Liver (tissue), 9 donors: ENCODE data around the gene FMR1NB. TPM values are rescaled to one million over a fixed set of nuclear protein-coding genes. Genes with fewer than 3 reads are reported as not detected.

Experiments used
- DNase-seq: peaks from one replicate; pipeline ENCODE4 v3.0.0-alpha.2; 2017; ENCODE audit warnings: low spot score
- H3K27ac ChIP-seq, 2 donors: one replicate each; pipeline ENCODE4 v1.7.0; 2013; ENCODE audit warnings: inconsistent platforms in 2 of 2, low read length in 2 of 2, control low read depth in 1 of 2, low read depth in 1 of 2, mild to moderate bottlenecking in 1 of 2
- H3K27me3 ChIP-seq, 4 donors: one replicate each; pipeline versions ENCODE4 v1.6.1 to v1.7.0; 2013; ENCODE audit warnings: low read length in 3 of 4, inconsistent platforms in 1 of 4, mild to moderate bottlenecking in 1 of 4, moderate library complexity in 1 of 4; ENCODE audit not compliant: control insufficient read depth in 4 of 4, insufficient read depth in 4 of 4
- H3K36me3 ChIP-seq, 4 donors: one replicate each; pipeline versions ENCODE4 v1.6.1 to v1.7.0; 2013; ENCODE audit warnings: low read length in 3 of 4, mild to moderate bottlenecking in 3 of 4, low read depth in 1 of 4, moderate library complexity in 1 of 4; ENCODE audit not compliant: control insufficient read depth in 4 of 4, insufficient read depth in 3 of 4
- H3K4me1 ChIP-seq, 4 donors: one replicate each; pipeline versions ENCODE4 v1.6.1 to v1.7.0; 2013; ENCODE audit warnings: low read length in 3 of 4, mild to moderate bottlenecking in 3 of 4, moderate library complexity in 1 of 4; ENCODE audit not compliant: control insufficient read depth in 4 of 4, insufficient read depth in 4 of 4
- H3K4me3 ChIP-seq, 3 donors: one replicate each; pipeline versions ENCODE4 v1.6.1 to v1.7.0; 2013; ENCODE audit warnings: low read length in 3 of 3, control low read depth in 1 of 3, low read depth in 1 of 3, mild to moderate bottlenecking in 1 of 3
- H3K9ac ChIP-seq, 2 donors: one replicate each; pipeline ENCODE4 v1.7.0; 2013; ENCODE audit warnings: low read length in 2 of 2, mild to moderate bottlenecking in 2 of 2, moderate library complexity in 2 of 2, control low read depth in 1 of 2, low read depth in 1 of 2
- H3K9me3 ChIP-seq, 4 donors: one replicate each; pipeline versions ENCODE4 v1.6.1 to v1.7.0; 2013; ENCODE audit warnings: low read length in 3 of 4; ENCODE audit not compliant: control insufficient read depth in 4 of 4
- ATF3 ChIP-seq: IDR thresholded peaks from 2 replicates; pipeline ENCODE4 v1.6.1; 2016; ENCODE audit warnings: antibody characterized with exemption
- CTCF ChIP-seq: fragments of 150-350 bp; IDR thresholded peaks from 2 replicates; pipeline ENCODE4 v1.5.1; 2017; ENCODE audit warnings: improper control_type of control experiment, low read depth, low read length; ENCODE audit not compliant: missing input control
- EGR1 ChIP-seq, 2 donors: IDR thresholded peaks; 2 replicates each; pipeline ENCODE4 v1.6.1; 2016 to 2018; ENCODE audit warnings: antibody characterized with exemption in 2 of 2, low read depth in 2 of 2
- FOXA1 ChIP-seq: IDR thresholded peaks from 2 replicates; pipeline ENCODE4 v1.6.1; 2016; ENCODE audit warnings: antibody characterized with exemption
- FOXA2 ChIP-seq: IDR thresholded peaks from 2 replicates; pipeline ENCODE4 v1.6.1; 2016; ENCODE audit warnings: antibody characterized with exemption
- GABPA ChIP-seq, 2 donors: IDR thresholded peaks in 1 of 2; conservative IDR thresholded peaks in 1 of 2; 2 replicates each; pipeline ENCODE4 v1.6.1; 2016; ENCODE audit warnings: antibody characterized with exemption in 2 of 2, mild to moderate bottlenecking in 1 of 2, moderate library complexity in 1 of 2
- HNF4A ChIP-seq, 2 donors: conservative IDR thresholded peaks; 2 replicates each; pipeline ENCODE4 v1.6.1; 2016; ENCODE audit warnings: antibody characterized with exemption in 2 of 2, mild to moderate bottlenecking in 2 of 2
- JUND ChIP-seq, 2 donors: IDR thresholded peaks; 2 replicates each; pipeline ENCODE4 v1.6.1; 2016; ENCODE audit warnings: antibody characterized with exemption in 2 of 2
- REST ChIP-seq: IDR thresholded peaks from 2 replicates; pipeline ENCODE4 v1.6.1; 2016; ENCODE audit warnings: antibody characterized with exemption, mild to moderate bottlenecking
- SP1 ChIP-seq: IDR thresholded peaks from 2 replicates; pipeline ENCODE4 v1.6.1; 2018; ENCODE audit warnings: antibody characterized with exemption, mild to moderate bottlenecking
- YY1 ChIP-seq: IDR thresholded peaks from 2 replicates; pipeline ENCODE4 v1.6.1; 2016; ENCODE audit warnings: antibody characterized with exemption, mild to moderate bottlenecking
- ZBTB33 ChIP-seq: IDR thresholded peaks from 2 replicates; pipeline ENCODE4 v1.6.1; 2016; ENCODE audit warnings: antibody characterized with exemption
- WGBS: extraction: QIAGEN DNeasy Blood & Tissue Kit; methylation state at CpG from one replicate; pipeline ENCODE4 v1.1.7; 2013; 5-methylcytosine and 5-hydroxymethylcytosine counted together
- polyA plus RNA-seq, 2 donors: library from polyadenylated mRNA; stranded (reverse) in 1 of 2; unstranded in 1 of 2; fragments of 200-250 nt in 1 of 2; fragments of >200 nt in 1 of 2; fragmentation: Nextera tagmentation in 1 of 2; extraction: Ambion mirVana in 1 of 2; gene quantifications; one replicate each; pipeline versions ENCODE4 v1.2.1 to v1.2.3, GENCODE V29; 2013 to 2015
- total RNA-seq, 2 donors: library from RNA; depleted of rRNA; stranded (reverse); fragments of >200 nt; gene quantifications; one replicate each; pipeline ENCODE4 v1.2.3, GENCODE V29; 2014
- donor health status: healthy.
- donor health status: healthy.
- donor health status: healthy.
- donor health status: healthy.
- donor health status: healthy.

Gene FMR1NB
- total and polyA plus RNA-seq, 4 donors: not detected

GRCh38 chrX:147958291-147958690 lies 22.8 kb upstream of the FMR1NB start:
- Histone ChIP-seq H3K27ac (no peak overlapping the region), H3K27me3 (no peaks in the 10 kb centered on the region), H3K4me3 (no peak overlapping the region), H3K9ac (no peak overlapping the region), H3K36me3 (no peaks in the 10 kb centered on the region), H3K4me1 (no peaks in the 10 kb centered on the region), H3K9me3 (no peaks in the 10 kb centered on the region)
- no peak for TF ChIP-seq CTCF
- TF ChIP-seq SP1: no peak
- no peak for TF ChIP-seq ATF3
- TF ChIP-seq EGR1 (IDR thresholded peaks at IDR 0.05; ENCODE audit: low read depth in 2 of 2): no peak
- no peak for TF ChIP-seq ZBTB33
- no peak for TF ChIP-seq FOXA2
- 93% methylated on average over 1 of the region's 1 CpG for WGBS
- no peak for DNase-seq

- no peaks in the 10 kb centered on the region for H3K27me3 ChIP-seq
- no peak overlapping the region for H3K27ac ChIP-seq
- H3K36me3 ChIP-seq: no peaks in the 10 kb centered on the region
- TF ChIP-seq FOXA2: no peak
- no peak for TF ChIP-seq REST
- no peak for TF ChIP-seq ATF3
- TF ChIP-seq CTCF: no peak
- no peak for TF ChIP-seq HNF4A (conservative IDR thresholded peaks at IDR 0.05)
- no peak for TF ChIP-seq YY1
- TF ChIP-seq FOXA1: no peak
- TF ChIP-seq EGR1 (IDR thresholded peaks at IDR 0.05; ENCODE audit: low read depth in 2 of 2): no peak
- no peak for TF ChIP-seq GABPA (IDR thresholded peaks at IDR 0.05 in 1 of 2, conservative IDR thresholded peaks at IDR 0.05 in 1 of 2)
- TF ChIP-seq JUND (IDR thresholded peaks at IDR 0.05): no peak
- TF ChIP-seq SP1: no peak
- no peaks in the 10 kb centered on the region for H3K9me3 ChIP-seq
- H3K4me3 ChIP-seq: no peak overlapping the region
- WGBS: 91% methylated on average over 2 of the region's 2 CpGs
- DNase-seq: no peak
- no peak overlapping the region for H3K9ac ChIP-seq
- H3K4me1 ChIP-seq: no peaks in the 10 kb centered on the region
Observed at GRCh38 chrX:147960722-147961121, 20.4 kb upstream of the FMR1NB start.
